GM18520 (cell line): ENCODE data around the gene ADM2.
"Not testable (repeated sequence)": the region's sequence is repeated elsewhere in the genome, so short reads cannot be mapped to it uniquely, and the experiment has no call there.

ENCODE experiments used
- ATAC-seq: cut with Tn5 transposase; IDR thresholded peaks from one replicate; pipeline ENCODE4 v1.9.1; 2021; ENCODE audit not compliant: unreplicated experiment

The ADM2 gene, protein sequence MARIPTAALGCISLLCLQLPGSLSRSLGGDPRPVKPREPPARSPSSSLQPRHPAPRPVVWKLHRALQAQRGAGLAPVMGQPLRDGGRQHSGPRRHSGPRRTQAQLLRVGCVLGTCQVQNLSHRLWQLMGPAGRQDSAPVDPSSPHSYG

DNA sequence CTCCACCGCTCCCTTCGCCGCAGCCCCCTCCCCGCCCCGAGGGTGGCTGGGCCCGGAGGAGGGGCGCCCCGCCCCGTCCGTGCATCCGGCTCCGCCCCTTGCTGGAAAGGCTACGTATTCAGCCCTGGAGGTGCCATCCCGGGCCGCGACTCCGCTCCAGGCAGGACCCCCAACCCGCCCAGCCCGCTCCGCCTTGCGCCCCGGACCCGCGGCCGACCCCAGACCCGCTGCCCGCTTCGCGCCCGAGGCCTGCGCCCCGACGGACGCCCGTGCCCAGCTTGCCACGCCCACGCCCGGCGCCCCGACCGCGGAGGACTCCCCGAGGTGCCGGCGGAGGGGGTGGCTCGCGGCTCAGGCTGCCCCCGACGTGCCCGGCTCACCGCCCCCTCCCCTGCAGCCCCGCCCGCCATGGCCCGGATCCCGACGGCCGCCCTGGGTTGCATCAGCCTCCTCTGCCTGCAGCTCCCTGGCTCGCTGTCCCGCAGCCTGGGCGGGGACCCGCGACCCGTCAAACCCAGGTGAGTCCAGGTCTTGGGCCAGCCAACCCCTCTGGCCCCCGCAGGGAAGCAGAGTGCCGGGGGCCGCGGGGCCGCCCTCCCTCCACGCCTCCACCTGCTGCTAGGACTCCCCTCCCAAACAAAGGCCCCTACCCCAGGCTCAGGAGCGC is at the start of gene ADM2:
TSS of gene ADM2 (plus strand) at position 104 of the 667 bp plus-strand sequence. CDS start at position 409, 305 bp downstream.
- ATAC-seq: no peak

DNA sequence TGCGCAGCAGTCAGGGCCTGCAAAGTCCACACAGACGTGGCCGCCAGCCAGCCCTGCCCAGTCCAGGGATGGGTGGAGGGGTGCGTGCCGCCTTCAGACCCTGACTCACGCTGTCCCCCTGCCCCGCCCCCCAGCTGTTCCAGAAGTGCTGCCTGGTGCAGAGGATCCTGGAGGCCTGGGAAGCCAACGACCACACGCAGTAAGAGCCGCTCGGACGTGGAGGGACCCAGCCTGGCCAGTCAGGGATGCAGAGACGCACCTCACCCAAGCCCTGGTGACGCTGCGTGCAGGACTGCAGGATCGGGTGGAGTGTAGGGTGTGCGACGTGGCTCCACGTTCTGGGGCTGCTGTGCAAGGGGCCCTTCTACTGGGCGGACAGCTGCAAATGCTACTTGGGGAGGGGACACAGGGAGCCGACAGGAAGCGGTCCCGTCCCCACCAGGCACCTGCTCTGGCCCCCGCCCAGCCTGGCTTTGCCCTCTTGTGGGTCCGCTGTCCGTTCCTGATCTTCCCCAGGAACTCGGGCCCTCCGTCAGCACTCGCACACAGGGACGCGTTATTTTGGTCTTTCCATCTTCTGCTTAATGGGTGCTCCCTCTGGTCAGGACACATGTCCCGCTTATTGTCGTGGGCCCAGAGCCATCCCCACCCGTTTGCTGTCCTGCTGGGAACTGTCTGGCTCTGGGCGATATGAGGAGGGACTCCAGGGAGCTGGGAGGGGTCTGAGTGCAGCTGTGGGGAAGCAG is 49.0 kb upstream of the ADM2 start:
- ATAC-seq: no peak

DNA sequence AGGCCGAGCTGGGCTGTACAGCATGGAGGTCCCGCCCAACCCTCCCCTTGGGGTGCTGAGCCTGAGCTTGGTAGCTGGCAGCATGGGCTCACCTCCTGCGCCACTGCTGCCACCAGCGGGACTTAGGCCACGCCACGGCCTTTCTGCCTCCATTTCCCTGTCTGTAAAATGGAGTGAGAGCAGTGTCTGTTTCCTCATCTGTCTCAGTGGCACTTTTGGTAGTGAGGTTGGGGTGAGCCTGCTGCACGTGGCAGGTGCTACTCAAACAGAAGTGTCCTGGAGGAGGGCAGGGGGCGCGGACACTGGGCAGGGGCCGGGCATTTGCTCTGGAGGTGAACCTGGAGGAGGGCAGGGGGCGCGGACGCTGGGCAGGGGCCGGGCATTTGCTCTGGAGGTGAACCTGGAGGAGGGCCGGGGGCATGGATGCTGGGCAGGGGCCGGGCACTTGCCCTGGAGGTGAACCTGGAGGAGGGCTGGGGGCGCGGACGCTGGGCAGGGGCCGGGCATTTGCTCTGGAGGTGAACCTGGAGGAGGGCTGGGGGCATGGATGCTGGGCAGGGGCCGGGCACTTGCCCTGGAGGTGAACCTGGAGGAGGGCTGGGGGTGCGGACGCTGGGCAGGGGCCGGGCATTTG is 48.3 kb upstream of the ADM2 start:
- not testable (repeated sequence) for ATAC-seq

DNA sequence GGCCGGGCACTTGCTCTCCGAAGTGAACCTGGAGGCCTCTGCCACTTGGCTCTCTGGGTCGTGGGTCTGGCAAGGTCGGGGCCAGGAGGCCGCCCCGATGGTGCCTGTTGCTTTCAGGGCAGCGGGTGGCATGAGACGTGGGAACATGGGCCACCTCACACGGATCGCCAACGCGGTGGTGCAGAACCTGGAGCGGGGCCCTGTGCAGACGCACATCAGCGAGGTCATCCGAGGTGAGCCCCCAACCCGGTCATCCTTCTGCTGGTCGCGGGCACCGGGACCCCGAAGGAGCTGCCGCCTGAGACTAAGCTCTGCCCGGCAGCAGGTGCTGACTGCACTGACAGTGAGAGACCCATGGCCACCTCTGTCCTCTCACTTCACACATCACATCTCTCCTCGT is 46.5 kb upstream of the ADM2 start:
- ATAC-seq: no peak

DNA sequence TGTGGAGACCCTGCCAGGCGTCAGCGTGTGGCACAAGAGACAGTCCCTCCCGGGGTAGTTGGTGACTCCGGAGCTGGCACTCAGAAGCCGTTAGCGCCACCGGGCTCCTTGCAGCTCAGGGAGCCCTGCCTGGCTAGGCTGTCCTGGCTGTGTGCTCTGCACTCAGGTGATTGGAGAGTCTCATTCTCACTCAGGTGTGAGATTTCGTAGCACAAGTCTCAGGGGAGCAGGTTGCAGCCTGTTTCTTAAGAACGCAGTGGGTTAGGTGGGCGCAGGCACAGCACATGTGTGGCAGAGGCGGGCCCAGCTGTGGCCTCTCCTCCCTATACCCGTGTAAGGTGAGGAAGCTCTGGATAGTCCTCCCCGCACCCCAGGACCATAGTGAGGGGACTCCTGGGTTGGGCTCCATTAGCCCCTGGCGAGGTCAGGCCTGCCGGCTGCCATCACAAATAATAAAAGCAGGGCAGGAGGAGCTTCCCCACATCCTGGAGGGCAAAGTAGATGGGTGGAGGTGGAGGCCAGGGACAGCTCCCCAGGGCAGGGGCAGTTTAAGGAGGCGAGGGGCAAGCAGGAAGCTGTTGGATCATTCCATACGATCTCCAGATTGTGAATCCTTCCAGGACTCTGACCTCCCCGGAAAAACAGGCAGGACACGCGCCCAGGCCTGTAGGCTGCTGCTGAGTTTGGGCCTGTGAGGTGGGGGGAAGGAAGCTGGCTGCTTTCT is 45.9 kb upstream of the ADM2 start:
- ATAC-seq: no peak

DNA sequence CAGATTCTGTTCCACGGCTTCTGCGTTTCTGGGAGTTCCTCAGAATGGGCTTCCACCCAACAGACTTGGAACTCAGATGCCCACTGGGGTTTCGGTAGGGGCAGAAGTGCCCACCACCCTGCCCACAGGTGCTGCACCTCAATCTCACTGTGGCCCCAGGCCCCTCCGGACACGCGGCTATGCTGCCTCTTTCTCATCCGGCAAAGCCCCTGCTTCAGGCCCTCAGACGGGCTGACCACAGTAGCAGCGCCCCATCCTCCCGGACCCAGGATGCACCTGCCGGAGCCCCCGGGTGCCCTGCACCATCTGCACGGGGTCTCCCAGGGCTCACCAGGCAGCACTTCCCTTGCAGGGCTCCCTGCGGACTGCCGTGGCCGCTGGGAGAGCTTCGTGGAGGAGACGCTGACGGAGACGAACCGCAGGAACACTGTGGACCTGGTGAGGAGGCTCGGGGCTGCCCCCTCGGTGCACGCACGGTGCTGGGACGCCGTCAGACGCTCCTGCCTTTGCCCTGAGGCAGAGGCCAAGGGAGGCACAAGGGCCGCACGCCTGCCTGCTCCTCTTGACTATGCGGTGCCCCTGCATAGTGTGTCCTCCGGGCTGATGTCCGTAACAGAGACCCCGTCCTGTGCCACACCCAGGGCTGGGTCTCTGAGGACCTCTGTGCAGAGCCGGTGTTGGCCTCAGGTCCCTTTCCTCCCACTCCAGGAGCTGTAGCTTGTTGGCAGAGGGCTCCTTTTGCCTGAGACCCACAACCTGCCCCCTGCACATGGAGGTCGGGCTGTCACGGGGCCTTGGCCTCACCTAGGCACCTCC is 45.1 kb upstream of the ADM2 start:
- no peak for ATAC-seq

DNA sequence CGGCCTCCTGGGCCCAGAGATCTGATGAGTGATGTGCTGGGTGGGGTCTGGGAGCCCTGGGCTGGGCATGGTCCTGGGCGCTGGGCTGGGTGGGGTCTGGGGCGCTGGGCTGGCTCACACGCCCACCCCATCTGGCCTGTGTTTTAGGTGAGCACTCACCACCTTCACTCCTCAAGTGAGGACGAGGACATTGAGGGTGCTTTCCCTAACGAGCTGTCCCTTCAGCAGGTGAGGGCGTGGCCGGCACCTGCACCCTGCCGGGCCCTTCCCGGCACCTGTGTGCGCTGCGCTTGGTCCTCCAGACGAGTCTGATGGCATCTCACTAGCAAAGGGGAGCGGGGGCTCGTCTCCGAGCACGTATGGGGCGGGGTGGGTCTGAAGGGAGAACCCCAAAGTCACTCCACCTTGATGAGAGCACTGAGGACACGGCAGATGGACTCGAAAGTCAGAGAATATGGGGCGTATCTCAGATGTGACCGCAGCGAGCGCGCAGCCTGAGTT is 44.5 kb upstream of the ADM2 start:
- no peak for ATAC-seq

DNA sequence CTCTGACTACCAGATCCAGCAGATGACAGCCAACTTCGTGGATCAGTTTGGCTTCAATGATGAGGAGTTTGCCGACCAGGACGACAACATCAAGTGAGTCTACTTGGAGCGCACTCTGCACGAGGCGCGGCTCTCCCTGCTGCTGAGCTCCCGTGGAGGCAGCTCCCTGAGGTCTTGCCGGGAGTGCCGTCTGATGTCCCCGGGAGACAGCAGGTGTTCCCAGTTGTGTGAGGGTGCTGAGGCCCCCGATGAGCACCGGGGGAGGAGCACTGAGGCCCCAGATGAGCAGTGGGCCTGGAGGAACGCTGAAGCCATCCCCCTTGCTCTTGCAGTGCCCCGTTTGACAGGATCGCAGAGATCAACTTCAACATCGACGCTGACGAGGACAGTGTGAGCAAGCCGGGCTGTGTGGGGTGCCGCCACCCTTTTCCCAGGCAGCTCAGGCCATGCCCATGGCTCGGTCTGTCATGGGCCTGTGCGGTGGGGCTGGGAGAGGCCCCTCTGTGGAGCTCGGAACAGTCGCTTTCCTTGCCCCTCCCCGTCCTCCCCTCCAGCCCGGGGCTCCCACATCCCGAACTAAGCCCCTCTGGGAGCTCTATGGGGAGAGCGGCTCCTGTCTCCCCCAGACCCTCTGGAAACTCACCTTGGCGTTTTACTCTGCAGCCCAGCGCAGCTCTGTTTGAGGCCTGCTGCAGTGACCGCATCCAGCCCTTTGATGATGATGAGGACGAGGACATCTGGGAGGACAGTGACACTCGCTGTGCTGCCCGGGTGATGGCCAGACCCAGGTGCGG is 43.6 kb upstream of the ADM2 start:
- ATAC-seq: no peak

DNA sequence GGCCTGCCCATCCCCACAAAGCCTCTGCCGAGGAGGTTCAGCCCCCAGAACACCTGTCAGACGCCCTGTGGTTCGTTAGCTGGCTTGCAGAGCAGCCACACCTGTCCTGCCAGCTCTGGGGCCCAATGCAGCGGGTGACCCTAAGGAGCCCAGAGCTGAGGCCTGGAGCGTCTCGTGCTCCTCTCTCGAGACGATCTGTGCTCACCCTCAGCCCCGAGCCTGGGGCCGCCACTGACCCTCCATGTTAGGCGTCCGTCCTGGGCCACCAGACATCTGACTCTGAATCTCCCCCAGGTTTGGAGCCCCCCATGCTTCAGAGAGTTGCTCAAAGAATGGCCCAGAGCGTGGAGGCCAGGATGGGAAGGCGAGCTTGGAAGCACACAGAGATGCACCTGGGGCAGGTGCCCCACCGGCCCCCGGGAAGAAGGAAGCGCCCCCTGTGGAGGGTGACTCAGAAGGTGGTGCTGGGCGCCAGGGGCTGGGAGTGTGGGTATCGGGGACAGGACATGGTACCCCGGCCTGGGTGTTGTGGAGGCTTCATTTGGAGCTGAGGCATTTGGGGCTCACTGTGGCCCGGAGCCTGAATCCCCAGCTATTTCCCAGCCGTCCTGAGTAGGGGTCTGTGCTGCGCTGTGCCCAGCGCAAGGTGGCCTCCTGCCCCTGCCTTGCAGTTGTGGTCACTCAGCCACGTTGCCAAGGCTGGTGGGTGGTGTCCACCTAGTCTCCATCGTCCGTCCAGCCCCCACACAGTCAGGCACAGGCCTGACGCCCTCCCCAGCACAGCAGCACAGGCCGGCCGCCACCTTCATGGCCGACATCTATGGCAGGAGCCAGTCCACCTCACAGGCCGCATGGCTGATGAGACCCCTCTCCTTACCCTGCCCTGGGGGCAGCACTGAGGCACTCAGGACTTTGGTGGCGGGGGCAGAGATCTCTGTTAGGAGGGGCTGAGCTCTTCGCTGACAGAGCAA is 42.8 kb upstream of the ADM2 start:
- ATAC-seq: no peak

DNA sequence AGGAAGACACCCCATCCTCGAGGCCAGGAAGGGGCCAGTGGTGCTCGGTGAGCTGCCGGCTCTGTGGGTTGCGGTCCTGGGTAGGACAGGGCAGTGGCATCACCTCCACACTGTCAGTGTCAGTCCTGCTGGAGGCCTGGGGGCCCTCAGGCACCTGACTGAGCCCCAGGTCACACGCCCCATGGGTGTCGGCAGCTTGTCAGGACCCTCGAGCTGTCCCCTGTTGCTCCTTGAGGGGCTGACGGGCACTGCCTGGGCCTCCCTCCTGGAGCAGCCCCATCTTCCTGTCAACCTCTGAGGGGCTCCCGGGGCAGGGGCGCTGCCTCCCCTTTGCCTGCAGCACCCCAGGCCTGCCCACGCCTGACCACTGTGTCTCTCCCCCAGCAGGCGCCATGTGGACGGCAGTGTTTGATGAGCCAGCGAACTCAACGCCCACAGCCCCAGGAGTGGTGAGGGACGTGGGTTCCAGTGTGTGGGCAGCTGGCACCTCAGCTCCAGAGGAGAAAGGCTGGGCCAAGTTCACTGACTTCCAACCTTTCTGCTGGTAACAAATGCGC is 42.0 kb upstream of the ADM2 start:
- no peak for ATAC-seq

DNA sequence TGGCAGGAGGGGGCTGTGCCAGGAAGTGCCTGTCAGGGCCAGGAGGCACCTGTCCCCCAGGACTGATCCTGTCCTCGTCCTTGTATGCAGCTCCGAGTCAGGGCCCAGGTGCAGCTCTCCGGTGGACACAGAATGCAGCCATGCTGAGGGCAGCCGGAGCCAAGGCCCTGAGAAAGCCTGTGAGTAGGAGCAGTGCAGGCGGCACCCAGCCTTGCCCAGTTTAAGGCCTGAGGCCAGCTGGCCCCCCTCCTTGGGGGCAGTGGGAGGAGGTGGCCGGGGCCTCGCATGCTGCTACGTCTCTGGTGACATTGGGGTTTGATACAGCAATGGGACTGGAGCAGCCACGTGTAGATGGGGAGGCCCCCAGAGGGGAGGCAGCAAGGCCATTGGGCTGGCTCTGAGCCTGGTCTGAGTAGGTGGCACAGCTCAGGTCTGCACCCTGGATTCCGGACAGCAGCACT is 41.4 kb upstream of the ADM2 start:
- no peak for ATAC-seq

DNA sequence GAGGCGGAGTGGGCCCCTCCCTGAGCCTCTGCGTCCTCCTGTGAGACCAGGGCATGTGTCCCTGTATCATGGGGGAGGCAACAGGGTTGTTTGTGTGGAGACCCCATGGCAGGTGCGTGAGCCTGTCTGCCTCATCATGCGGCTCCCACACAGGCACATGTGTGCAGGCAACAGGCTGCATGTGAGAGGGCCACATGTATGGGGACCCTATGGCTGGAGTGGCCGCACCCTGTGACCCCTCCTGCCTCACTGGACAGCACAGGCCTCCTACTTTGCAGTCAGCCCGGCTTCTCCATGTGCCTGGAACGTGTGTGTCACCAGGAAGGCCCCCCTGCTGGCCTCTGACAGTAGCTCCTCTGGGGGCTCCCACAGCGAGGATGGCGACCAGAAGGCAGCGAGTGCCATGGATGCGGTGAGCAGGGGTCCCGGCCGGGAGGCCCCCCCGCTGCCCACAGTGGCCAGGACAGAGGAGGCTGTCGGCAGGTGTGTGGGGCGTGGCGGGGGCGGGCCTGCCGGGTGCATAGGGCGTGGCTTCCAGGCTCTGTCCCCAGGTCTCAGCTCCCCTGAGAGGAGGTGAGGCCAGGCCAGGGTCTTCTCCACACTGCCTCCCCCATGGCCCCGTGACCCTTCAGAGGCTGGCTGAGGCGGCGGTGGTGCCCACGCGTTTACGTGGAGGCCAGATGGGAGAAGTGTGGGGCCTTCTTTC is 40.6 kb upstream of the ADM2 start:
- no peak for ATAC-seq

DNA sequence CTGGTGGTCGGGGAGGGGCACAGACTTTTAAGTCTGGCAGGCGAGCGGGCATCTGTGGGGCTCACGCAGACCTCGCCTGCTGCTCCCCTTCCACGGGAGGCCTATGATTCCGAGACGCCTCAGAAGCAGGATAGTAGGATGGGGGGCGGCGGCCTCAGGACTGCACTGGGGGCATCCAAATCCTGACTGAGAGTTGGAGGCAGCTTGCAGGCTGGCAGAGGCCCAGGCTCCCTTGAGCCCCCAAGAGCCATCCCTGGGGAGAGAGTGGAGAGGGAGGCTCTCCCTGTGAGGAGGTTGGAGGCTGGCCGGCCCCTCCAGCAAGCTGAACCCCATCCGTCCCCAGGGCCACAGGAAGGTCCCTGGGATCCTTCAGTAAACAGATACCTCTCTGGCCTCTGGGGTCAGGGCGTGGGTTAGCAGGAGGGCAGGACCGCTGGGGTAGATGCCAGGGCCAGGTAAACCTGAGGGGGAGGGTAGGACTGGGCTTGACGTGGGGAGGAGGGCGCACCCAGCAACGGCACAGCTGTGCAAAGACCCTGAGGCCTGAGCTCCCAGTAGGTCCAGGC is 39.8 kb upstream of the ADM2 start:
- no peak for ATAC-seq

DNA sequence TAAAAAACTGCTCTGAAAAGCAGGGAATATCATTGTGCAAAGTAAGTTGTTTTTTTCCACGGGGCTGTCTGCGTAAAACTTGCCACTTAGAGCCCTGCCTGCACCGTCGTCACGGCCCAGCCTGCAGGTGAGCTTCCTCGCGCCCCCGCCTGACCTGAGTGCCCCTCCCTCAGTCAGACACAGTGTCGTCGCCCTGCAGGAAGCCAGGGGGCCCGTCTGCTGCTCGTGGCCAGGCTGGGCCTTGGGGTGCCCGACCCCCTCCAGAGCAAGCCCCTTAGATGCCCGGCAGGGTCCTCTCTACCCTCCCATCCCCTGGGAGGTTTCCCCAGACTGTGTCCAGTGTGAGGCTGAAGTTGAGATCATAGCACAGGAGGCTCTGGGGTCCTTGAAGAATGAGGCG is 38.1 kb upstream of the ADM2 start:
- no peak for ATAC-seq

DNA sequence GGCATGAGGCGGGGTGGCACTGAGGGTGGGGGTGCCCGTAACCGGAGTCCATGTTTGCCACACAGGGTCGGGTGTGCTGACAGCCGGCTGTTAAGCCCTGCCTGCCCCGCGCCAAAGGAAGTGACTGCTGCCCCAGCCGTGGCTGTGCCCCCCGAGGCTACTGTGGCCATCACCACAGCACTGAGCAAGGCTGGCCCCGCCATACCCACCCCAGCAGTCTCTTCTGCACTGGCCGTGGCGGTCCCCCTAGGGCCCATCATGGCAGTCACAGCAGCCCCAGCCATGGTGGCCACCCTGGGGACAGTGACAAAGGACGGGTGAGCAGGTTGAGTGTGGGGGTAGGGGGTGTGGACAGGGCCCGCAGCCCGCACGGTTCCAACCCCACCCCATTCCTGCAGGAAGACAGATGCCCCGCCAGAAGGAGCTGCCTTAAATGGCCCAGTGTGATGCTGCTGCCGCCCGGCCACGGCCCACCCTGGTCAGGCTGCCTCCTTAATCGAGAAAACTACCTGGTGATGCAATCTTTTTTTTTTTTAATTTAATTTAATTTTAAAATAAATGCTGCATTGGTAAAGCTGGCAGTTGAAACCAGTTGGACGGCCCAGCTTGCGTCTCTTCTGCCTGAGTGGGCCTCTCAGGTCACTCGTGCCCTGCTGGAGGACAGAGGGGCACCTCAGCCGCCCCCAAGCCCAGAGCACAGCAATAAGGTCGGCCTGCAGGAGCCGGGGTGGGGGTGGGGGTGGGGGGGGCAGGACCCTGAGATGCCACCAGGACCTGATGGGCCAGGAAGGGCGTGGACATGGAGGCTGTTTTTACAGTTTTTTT is 37.3 kb upstream of the ADM2 start:
- no peak for ATAC-seq

DNA sequence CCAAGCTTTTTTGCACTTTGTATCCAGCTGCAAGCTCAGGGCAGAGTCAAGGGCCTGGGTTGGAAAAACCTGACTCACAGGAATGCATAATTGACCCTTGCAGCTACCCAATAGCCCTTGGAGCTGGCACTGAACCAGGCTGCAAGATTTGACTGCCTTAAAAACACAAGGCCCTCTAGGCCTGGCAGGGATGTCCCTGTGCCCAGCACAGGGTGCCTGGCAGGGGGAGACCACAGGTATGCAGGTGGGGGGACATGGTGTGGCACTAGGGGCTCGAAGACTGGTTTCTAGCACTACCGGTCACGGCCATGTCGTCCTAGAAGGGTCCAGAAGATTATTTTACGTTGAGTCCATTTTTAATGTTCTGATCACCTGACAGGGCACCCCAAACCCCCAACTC is 36.7 kb upstream of the ADM2 start:
- ATAC-seq: no peak
